Ishikawa (cell line): ENCODE results near the gene DAZAP2.
A peak's percentile ranks its signal among the peaks of the same experiment; 100 is the strongest.

Experiments used
- CEBPB ChIP-seq: IDR thresholded peaks from 2 replicates; pipeline ENCODE4 v1.6.1; 2012
- CREB1 ChIP-seq: IDR thresholded peaks from 2 replicates; pipeline ENCODE4 v1.6.1; 2012; ENCODE audit warnings: low read depth
- EGR1 ChIP-seq: IDR thresholded peaks from 2 replicates; pipeline ENCODE4 v1.6.1; 2012
- EP300 ChIP-seq: IDR thresholded peaks from 2 replicates; pipeline ENCODE4 v1.6.1; 2012; ENCODE audit warnings: borderline replicate concordance
- FOXM1 ChIP-seq: IDR thresholded peaks from 2 replicates; pipeline ENCODE4 v1.6.1; 2012; ENCODE audit warnings: low read depth, borderline replicate concordance
- MAX ChIP-seq: IDR thresholded peaks from 2 replicates; pipeline ENCODE4 v1.6.1; 2012
- NFIC ChIP-seq: IDR thresholded peaks from 2 replicates; pipeline ENCODE4 v1.6.1; 2012
- RAD21 ChIP-seq: IDR thresholded peaks from 2 replicates; pipeline ENCODE4 v1.6.1; 2012; ENCODE audit warnings: low read depth
- REST ChIP-seq: IDR thresholded peaks from 2 replicates; pipeline ENCODE4 v1.6.1; 2012; ENCODE audit warnings: low read depth, mild to moderate bottlenecking
- TAF1 ChIP-seq: IDR thresholded peaks from 2 replicates; pipeline ENCODE4 v1.6.1; 2012; ENCODE audit warnings: low read depth, mild to moderate bottlenecking
- TCF12 ChIP-seq: IDR thresholded peaks from 2 replicates; pipeline ENCODE4 v1.6.1; 2012; ENCODE audit warnings: low read depth
- TEAD4 ChIP-seq: IDR thresholded peaks from 2 replicates; pipeline ENCODE4 v1.6.1; 2012
- USF1 ChIP-seq: IDR thresholded peaks from 2 replicates; pipeline ENCODE4 v1.6.1; 2012
- YY1 ChIP-seq: IDR thresholded peaks from 2 replicates; pipeline ENCODE4 v1.6.1; 2012; ENCODE audit warnings: low read depth
- ZBTB7A ChIP-seq: IDR thresholded peaks from 2 replicates; pipeline ENCODE4 v1.6.1; 2012; ENCODE audit warnings: low read depth

Gene DAZAP2

GRCh38 chr12:51214895-51215294 is 23.7 kb upstream of the DAZAP2 start:
- TF ChIP-seq USF1 (no peak), MAX (no peak), FOXM1 (no peak), NFIC (no peak), CEBPB (no peak), ZBTB7A (no peak), EP300 (no peak), YY1 (no peak), REST (no peak), TEAD4 (no peak), TAF1 (no peak), TCF12 (no peak), RAD21 (no peak), CREB1 (no peak), EGR1 (no peak)

DNA sequence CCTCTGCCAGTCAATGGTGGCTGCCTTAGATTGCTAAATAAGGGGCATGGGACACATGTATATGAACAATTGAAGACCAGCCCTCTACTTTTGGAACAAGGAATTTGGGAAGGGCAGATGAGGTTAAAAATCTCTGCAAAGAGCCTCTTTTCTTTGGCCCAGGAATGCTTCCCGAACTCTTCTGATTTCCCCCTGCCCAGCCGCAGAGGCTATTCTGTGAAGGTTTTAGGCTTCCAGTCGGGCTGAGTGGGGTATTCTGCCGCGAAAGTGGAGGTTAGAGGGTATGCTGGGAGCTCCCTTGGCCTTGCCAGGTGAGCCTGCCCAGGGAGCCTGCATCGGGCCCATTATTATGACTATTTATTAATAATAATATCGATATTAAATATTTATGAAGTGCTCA is 22.0 kb upstream of the DAZAP2 start:
- TF ChIP-seq CEBPB, result no peak
- TF ChIP-seq CREB1, result no peak
- TF ChIP-seq TEAD4, result no peak
- TF ChIP-seq EP300, result no peak
- no peak for TF ChIP-seq EGR1
- no peak for TF ChIP-seq REST
- no peak for TF ChIP-seq YY1
- no peak for TF ChIP-seq ZBTB7A
- TF ChIP-seq NFIC, result no peak
- no peak for TF ChIP-seq USF1
- TF ChIP-seq MAX, result no peak
- no peak for TF ChIP-seq FOXM1
- TF ChIP-seq TCF12, result no peak

- peak; percentile 34; the same call in 1 of the 2 replicates for TF ChIP-seq TAF1
- TF ChIP-seq TCF12, result no peak
- TF ChIP-seq ZBTB7A, result no peak; the same call in 1 of the 2 replicates
- TF ChIP-seq CREB1, result no peak
- TF ChIP-seq FOXM1, result no peak
- TF ChIP-seq REST, result no peak
- TF ChIP-seq EGR1, result 0 out of 2 replicates have a peak, but pooled peaks have one; percentile 27
- TF ChIP-seq MAX, result peak; percentile 16; the same call in 1 of the 2 replicates
- TF ChIP-seq TEAD4, result no peak
- no peak for TF ChIP-seq CEBPB
- no peak for TF ChIP-seq USF1
- no peak for TF ChIP-seq EP300
- no peak for TF ChIP-seq NFIC
- TF ChIP-seq YY1, result no peak
- peak; percentile 42 for TF ChIP-seq RAD21
These were observed 21.3 kb upstream of the DAZAP2 start for GRCh38 chr12:51217133-51217967.
